MV-4-11 (cell line): Measurements from ENCODE around the gene SPATA16.
A peak's percentile ranks its signal among the peaks of the same experiment; 100 is the strongest.
"Not testable (repeated sequence)": the region's sequence is repeated elsewhere in the genome, so short reads cannot be mapped to it uniquely, and the experiment has no call there.

ENCODE experiments used
- DNase-seq: peaks from one replicate; lab custom pipeline; 2025; lab: John Stamatoyannopoulos, UW

Gene SPATA16

DNA sequence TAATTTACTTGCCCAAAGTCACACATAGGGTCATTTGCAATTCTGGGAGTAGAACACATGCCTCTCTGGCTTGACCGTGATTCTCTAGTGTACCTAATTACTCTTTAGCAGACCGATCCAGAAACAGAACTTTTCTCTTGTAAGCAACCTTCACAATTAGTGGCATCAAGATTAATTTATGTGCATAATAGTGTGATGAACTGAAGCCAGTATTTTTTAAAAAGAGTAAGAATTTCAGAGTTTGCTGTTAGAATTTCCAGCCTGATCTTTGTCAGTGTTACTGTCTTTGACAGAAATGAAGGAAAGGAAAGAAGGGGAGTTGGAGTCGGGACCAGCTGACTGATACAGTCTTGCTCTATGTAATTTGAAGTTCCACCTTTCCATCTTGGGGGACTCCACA, 137.1 kb downstream of the SPATA16 start:
- DNase-seq: no peak

- no peak for DNase-seq
Observed at GRCh38 chr3:173003471-173003870, 137.6 kb downstream of the SPATA16 start.

DNA sequence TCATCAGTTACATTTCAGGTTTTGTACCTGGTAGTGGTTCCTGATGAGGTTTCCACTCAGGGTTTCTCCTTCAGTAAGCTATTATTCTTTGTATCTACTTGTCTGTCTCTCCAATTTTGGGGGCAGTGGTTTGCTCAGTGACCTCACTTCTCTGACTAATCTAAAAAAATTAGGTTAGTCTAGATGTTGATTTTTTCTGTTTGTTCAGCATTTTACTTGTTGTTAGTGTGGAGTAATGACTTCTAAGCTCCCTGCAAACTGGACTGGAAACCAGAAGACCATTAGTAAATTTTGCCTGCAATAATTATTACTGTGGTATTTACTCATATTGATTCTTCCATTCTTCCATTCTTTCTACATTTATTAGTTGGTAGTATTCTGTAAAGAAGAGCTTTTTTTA, 139.4 kb downstream of the SPATA16 start:
- DNase-seq: no peak

GRCh38 chr3:173000553-173000952, 140.5 kb downstream of the SPATA16 start:
- no peak for DNase-seq

DNA sequence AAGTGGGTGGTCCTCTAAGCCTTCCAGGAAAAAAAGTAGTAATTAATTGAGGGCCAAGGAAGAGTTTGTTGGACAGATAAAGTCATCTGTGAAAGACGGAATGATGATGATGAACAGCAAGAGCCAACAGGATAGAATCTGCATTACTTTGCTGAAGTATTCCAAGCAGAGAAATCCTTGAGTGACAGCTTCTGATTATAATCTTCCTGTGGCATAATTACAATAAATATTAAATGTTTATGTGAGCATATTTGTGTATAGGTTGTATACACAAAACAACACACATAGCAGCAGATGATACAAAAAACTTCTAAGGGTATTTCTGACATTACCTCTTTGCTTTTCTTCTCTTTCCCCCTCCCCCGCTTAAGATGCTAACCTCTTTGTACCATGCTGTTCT, 147.6 kb downstream of the SPATA16 start:
- no peak for DNase-seq

GRCh38 chr3:172991424-172991996, 149.5 kb downstream of the SPATA16 start:
- DNase-seq: no peak

DNA sequence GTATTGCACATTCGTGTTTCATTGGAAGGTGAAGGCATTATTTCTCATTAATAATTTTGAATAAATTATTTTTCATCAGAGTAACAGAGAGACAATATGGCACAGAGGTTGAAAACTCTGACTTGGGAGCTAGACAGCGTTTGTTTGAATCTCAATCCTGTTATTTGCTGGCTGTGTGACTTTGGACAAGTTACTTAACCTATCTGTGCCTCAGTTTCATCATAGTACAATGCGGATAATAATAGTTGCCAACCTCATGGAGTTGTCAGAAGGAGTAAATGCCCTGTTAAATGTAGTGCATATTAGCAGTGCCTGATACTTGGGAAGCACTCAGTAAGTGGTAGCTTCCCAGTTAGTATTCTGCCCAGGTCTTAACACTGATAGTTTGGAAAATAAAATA, 151.7 kb downstream of the SPATA16 start:
- DNase-seq: no peak

- no peak for DNase-seq
Observed at GRCh38 chr3:172987273-172987672, 153.8 kb downstream of the SPATA16 start.

- no peak for DNase-seq
Observed at GRCh38 chr3:172984914-172985313, 156.1 kb downstream of the SPATA16 start.

- no peak for DNase-seq
Observed at GRCh38 chr3:172982736-172983364, 158.2 kb downstream of the SPATA16 start.

DNA sequence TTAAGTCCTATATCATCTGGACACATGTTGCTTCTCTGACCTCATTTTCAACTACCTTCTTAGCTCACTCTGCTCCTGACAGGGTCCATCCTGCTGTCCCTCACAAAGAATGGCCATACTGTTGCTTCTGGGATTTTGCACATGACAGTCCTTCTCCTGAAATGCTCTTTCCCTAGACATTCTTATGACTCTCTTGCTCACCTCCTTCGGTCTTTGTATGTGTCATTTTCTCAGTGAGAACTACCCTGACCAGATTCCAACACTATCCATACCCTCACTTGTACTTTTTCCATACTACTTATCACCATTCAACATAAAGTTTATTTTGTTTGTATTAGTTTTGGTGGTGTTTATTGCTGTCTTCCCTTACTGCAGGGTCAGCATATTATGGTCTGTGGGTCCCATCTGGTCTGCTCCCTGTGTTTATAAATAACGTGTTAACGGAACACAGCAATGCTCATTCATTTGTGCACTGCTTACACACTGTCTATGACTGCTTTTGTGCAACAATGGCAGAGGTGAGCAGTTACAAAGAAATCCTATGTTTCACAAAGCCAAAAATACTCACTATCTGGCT, 159.5 kb downstream of the SPATA16 start:
- DNase-seq: no peak

- DNase-seq: peak; percentile 11
Observed at GRCh38 chr3:172980849-172981248, 160.2 kb downstream of the SPATA16 start.

- DNase-seq: no peak
Observed at GRCh38 chr3:172977696-172978095, 163.3 kb downstream of the SPATA16 start.

- DNase-seq: no peak
Observed at GRCh38 chr3:172974969-172975368, 166.1 kb downstream of the SPATA16 start.

DNA sequence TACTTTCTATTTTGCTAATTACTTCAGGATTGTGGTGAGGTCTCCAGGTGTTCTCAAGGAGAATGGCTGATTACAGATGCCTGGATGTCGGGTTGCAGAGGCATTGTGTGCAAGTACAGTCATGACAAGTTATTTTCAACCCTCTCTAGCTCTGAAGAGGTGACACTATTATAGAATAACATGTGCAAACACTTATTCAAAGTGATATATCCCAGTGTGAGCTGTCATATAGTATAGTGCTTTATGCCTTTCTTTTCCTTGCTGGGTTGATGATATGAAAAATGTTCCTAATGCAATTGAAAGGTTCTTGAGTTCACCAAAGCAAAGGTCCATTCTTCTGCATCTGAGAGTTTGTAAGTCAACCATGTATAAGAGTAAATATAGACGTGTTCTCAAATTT, 167.2 kb downstream of the SPATA16 start:
- no peak for DNase-seq

DNA sequence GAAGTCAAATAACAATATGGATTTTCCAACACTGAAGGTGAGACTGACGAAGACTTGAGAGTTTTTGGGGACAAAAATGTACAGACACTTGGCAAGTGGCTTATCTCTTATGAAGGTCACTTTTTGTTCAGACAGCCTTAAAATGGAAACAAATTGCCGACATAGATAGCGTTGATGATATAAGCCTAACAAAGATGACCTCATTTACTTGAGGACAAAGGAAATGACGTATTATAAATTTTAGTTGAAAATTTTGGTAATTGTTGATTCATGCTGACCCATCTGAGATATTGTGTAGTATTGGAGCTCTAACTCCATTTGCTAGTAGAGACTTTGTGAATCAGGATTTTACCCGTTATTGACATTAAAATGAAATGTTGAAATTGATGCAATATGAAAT, 168.3 kb downstream of the SPATA16 start:
- no peak for DNase-seq

DNA sequence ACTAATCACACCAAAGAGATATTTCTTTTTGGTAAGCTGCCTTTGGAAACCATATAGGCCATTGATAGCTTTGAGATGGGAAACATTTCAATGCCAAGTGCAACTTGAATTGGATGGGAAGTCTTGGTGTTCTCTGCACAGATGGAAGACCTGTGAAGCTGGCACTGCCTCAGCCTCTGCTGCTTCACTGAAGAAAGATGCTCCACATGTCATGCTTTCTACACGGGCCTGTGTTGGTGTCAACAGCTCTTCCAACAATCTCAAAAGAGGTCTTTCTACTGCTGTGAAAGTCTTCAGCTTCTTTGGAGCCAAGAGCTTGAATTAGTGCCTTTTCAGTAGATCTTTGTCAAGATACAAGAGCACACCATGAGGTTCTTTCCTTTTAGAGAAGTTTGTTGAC, 169.0 kb downstream of the SPATA16 start:
- no peak for DNase-seq

DNA sequence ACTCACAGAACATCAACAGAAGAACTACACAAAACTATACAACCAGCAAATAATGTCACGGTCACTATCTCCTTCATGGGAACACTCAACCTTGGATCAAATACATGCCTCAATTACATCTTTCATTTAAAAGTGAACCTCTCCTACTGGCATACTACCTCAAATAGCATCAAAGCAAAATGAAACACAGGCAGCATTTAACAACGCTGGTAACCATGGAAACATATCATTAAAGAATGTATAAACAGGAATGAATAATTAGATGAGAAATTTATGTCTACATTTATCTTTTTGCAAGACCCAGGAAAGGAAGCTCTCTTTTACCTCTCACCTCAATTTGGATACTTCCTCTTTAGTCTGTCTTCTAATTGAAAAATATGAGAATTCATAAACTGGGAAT, 172.4 kb downstream of the SPATA16 start:
- no peak for DNase-seq

- no peak for DNase-seq
Observed at GRCh38 chr3:172965256-172965655, 175.8 kb downstream of the SPATA16 start.

DNA sequence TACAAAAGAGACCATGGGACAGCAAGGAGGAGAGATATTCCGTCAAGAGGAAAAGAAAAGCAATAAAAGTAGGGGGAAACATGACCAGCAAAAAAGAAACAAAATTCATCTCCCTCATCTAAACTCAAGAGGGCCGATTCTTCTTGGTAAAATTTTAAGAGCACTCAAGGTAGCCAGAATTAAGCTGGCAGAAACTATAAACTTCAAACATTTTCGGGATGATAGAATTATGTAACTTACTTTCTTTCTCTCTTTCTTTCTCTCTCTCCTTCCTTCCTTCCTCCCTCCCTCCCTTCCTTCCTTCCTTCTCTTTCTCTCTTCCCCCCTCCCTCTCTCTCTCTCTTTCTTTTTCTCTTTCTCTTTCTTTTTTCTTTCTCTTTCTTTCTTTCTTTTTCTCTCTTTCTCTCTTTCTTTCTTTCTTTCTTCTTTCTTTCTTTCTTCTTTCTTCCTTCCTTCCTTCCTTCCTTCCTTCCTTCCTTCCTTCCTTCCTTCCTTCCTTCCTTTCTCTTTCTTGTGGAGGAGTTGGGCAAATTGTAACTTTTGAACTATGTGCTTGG, 180.3 kb downstream of the SPATA16 start:
- not testable (repeated sequence) for DNase-seq

- peak; percentile 4 for DNase-seq
Observed at GRCh38 chr3:172958565-172958964, 182.5 kb downstream of the SPATA16 start.

- peak; percentile 91 for DNase-seq
Observed at GRCh38 chr3:172953571-172953970, 187.5 kb downstream of the SPATA16 start.

DNA sequence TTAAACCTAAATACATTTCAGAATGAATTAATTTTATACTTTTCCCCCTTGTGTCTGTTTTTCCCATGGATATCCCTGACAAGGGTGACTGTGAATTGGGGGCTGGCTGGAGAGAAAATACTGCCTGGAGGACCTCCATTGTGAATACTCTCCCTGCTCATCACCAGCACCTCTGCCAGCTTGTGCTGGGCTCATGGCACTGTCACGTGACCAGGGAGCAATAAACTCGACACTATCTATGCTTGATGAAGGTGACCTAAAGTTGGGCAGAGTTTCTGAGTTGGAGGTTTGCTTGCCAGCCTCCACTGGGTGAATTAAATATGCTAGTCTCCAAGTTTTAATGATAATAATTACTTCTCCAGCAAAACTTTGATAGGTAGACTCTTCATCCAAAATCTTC, 189.5 kb downstream of the SPATA16 start:
- no peak for DNase-seq

- no peak for DNase-seq
Observed at GRCh38 chr3:172946061-172946460, 195.0 kb downstream of the SPATA16 start.
